Left lung (tissue), 10 donors: Measurements from ENCODE around the gene SLC45A3. TPM values are rescaled to one million over a fixed set of nuclear protein-coding genes. Genes with fewer than 3 reads are reported as not detected.
A peak's percentile ranks its signal among the peaks of the same experiment; 100 is the strongest.

Experiments
- ATAC-seq: fragments of 200-7000 bp; cut with Tn5 transposase; one replicate; pipeline ENCODE4 v1.9.1; 2020; ENCODE audit warnings: moderate library complexity
- DNase-seq, 4 donors: peaks; one replicate each; pipeline ENCODE4 v3.0.0-alpha.2; 2013 to 2020
- H3K27ac ChIP-seq, 2 donors: fragments of 200-600 bp; sonication (generic) in 1 of 2; one replicate each; pipeline versions ENCODE4 v1.5.0 to v1.8.0; 2020 to 2021
- H3K27me3 ChIP-seq, 2 donors: fragments of 200-600 bp; sonication (generic) in 1 of 2; one replicate each; pipeline versions ENCODE4 v1.5.0 to v1.8.0; 2020 to 2021
- H3K36me3 ChIP-seq, 2 donors: fragments of 200-600 bp; sonication (generic) in 1 of 2; one replicate each; pipeline versions ENCODE4 v1.5.0 to v1.8.0; 2020 to 2021
- H3K4me1 ChIP-seq, 2 donors: fragments of 200-600 bp; one replicate each; pipeline ENCODE4 v1.8.0; 2021
- H3K4me3 ChIP-seq, 2 donors: fragments of 200-600 bp; sonication (generic) in 1 of 2; one replicate each; pipeline versions ENCODE4 v1.5.0 to v1.8.0; 2020 to 2021; ENCODE audit warnings: mild to moderate bottlenecking in 1 of 2
- H3K9me3 ChIP-seq, 2 donors: fragments of 200-600 bp; sonication (generic) in 1 of 2; one replicate each; pipeline versions ENCODE4 v1.5.0 to v1.8.0; 2020 to 2021
- CTCF ChIP-seq, 2 donors: fragments of 200-600 bp; sonication (generic) in 1 of 2; IDR thresholded peaks; one replicate each; pipeline versions ENCODE4 v1.5.0 to v1.8.0; 2021; ENCODE audit warnings: antibody characterized with exemption in 2 of 2
- intact Hi-C, 2 donors: fragments of 100-400 bp; cut with DNase I; formaldehyde crosslinking; loops; one replicate each; pipeline versions ENCODE4 v1.11.2 to v1.14.2; 2022
- polyA plus RNA-seq, 6 donors: library from polyadenylated mRNA; unstranded; fragments of 120-200 nt; gene quantifications; one replicate each; pipeline ENCODE4 v1.2.1, GENCODE V29; 2013; ENCODE audit not compliant: insufficient read length in 6 of 6
- total RNA-seq, 2 donors: library from RNA; stranded (reverse); fragmentation: NEBNext Ultra II Directional; extraction: Animal tissue kit (Norgen Biotek cat#: 25700); gene quantifications; one replicate each; pipeline ENCODE4 v1.2.1, GENCODE V29; 2021
- donor health status: DM: no; HTN: yes; CAD: no.
- donor health status: DM: no; HTN: no; CAD: no.

SLC45A3 gene
- total and polyA plus RNA-seq, 8 donors = 4.1 to 10.7 (median 7.8) TPM

DNA sequence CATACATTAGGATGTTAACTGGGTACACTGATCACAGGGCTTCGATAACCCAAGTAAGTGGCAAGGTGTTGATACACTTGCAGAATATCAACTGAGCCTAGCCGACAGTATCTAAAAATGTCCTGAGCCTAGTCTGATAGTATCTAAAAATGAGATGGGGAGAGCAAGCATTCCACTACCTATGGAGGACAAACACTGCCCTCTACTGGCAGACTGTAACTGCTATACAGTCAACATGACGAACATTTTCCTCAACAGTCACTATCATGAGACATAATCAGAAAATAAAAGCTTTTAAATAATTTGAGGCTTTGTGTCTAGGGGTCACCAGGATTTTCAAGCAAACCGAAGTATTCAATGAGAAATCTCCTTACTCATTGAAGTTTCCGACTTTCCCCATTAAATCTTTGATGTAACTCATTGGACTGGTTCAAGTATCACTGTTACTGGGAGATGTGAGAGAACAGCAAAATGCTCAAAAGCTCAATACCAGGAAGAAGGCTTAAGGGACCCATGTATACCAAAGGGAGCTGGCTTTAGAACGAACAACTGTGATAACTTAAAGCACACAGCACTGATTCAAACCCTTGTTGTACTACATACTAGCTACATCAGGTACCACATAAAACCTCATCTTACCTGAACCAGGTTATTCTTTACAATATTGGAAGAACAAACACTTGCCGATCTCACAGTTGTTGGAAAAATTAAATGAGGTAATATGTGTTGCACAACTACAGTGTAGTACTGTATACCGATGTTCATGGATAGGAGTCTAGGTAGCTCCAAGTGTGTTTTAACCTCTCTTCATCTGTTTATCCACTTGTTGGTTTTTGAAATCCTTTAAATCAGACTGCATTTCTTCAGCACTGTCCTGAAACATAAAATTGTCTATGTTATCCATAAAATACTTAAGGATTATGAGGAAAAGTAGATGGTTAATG, 31.1 kb upstream of the SLC45A3 start:
- TF ChIP-seq CTCF (IDR thresholded peaks at IDR 0.05) = peak; percentile 74 to 79
- Histone ChIP-seq H3K27me3 (no peaks in the 10 kb centered on the region), H3K4me3 (no peak overlapping the region), H3K9me3 (no peaks in the 10 kb centered on the region), H3K4me1 (peaks cover 0 to 28% of the 10 kb centered on the region in 2 donors), H3K36me3 (no peaks in the 10 kb centered on the region), H3K27ac (no peak overlapping the region)
- peak in 2 of 4 donors; percentile 66 to 87 for DNase-seq
- peak; percentile 91 for ATAC-seq
- intact Hi-C loops = loop anchor here in 1 of 2 donors (10.0 kb wide), 1 partner anchor 47 kb away; no protein-coding TSS in a partner anchor

- Histone ChIP-seq H3K27me3 (no peaks in the 10 kb centered on the region), H3K9me3 (no peaks in the 10 kb centered on the region), H3K36me3 (no peaks in the 10 kb centered on the region), H3K4me3 (no peak overlapping the region), H3K27ac (no peak overlapping the region), H3K4me1 (peaks cover 0 to 22% of the 10 kb centered on the region in 2 donors)
- intact Hi-C loops = loop anchor here in 1 of 2 donors (10.0 kb wide), 1 partner anchor 46 kb away; no protein-coding TSS in a partner anchor
- no peak for TF ChIP-seq CTCF (IDR thresholded peaks at IDR 0.05)
- ATAC-seq = no peak
- no peak for DNase-seq
These were observed 30.1 kb upstream of the SLC45A3 start for GRCh38 chr1:205710201-205711062.

- Histone ChIP-seq H3K27ac (no peak overlapping the region), H3K27me3 (no peaks in the 10 kb centered on the region), H3K36me3 (no peaks in the 10 kb centered on the region), H3K4me3 (no peak overlapping the region), H3K9me3 (no peaks in the 10 kb centered on the region), H3K4me1 (peaks cover 0 to 22% of the 10 kb centered on the region in 2 donors)
- DNase-seq = no peak
- no peak for TF ChIP-seq CTCF (IDR thresholded peaks at IDR 0.05)
- intact Hi-C loops = loop anchor here in 1 of 2 donors (10.0 kb wide), 1 partner anchor 45 kb away; no protein-coding TSS in a partner anchor
- ATAC-seq = no peak
These were observed 29.3 kb upstream of the SLC45A3 start for GRCh38 chr1:205709640-205710039.

- TF ChIP-seq CTCF (IDR thresholded peaks at IDR 0.05) = no peak
- intact Hi-C loops = no loop called here
- DNase-seq (no peak), ATAC-seq (peak; percentile 34)
- H3K9me3 ChIP-seq = no peaks in the 10 kb centered on the region
- no peak overlapping the region for H3K27ac ChIP-seq
- H3K36me3 ChIP-seq = peaks cover 0 to 2% of the 10 kb centered on the region in 2 donors
- peaks cover 0 to 16% of the 10 kb centered on the region in 2 donors for H3K4me1 ChIP-seq
- H3K27me3 ChIP-seq = no peaks in the 10 kb centered on the region
- no peak overlapping the region for H3K4me3 ChIP-seq
These were observed 28.7 kb upstream of the SLC45A3 start for GRCh38 chr1:205709059-205709398.
